ENCODE results near the gene SLC25A21.
"Not testable (repeated sequence)": the region's sequence is repeated elsewhere in the genome, so short reads cannot be mapped to it uniquely, and the experiment has no call there.

The SLC25A21 gene

DNA sequence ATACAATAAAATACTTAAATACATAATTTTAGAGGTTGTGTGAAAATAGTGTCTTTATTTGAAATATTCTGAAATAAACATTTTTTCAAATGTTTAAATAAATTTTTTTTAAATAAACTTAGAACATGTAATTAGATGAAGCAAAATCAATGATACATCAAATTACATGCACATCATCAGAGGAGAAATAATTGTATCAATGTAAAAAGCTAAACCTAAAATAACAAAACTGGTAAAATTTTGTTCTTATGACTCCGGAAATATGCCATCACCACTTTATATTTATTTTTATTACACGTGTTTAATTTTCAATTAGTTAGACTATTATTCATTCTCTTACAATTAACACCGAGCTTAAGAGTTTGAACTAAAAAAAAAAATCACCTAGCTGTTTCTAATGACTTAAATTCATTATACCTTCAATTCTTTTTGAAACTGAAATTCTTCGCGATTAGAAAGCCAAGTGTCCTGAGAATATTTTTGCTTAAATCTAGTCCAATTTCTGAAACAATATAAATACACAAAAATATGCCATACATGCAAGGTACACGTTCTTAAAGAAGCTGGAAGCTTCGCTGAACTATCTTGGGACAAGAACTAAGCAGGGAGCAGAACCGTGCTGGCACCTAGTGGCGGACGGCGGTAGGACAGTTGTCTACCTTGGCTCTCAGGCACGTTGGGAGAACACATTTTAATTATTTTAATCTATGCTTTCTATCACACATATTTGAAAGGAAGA is 230.5 kb downstream of the SLC25A21 start:
- peak; percentile 72 for DNase-seq (ENCODE audit: low spot score)

DNA sequence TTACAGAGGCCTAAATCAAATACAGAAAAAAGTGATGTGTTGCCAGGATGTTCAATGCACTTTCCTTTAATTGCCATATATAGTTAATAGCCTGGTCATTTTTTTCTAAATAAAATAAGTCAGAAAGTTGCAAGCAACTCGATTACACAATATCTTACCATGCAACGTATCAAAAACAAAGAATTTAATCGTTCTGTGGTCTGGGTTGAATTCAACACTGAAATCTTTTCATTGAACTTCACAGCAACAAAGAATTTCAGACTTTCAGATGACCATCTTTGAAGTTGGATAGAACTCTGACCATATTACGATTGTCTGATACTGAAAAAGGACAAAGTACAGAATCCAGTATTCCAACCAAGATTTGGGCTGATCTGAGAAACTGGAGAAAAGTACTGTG is 231.9 kb downstream of the SLC25A21 start:
- no peak for DNase-seq (ENCODE audit: low spot score)

DNA sequence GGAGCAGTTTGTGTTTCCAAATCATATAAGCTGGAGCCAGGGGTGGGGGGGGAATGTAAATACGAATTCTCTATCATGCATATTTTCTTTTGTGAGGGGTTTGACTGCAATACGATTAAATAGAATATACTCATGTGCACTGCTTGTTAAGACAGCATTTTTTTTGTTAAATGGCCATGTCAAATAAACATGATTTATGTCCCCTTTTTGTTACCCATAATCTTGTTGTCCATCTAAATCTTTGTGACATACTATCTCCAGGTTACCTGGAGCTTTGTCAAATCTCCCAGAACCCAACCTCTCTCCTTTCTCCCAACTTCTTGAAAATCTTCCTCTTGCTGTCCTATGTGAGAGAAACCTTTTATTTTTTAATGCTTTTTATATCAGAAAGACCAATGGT is 233.1 kb downstream of the SLC25A21 start:
- DNase-seq (ENCODE audit: low spot score): no peak

DNA sequence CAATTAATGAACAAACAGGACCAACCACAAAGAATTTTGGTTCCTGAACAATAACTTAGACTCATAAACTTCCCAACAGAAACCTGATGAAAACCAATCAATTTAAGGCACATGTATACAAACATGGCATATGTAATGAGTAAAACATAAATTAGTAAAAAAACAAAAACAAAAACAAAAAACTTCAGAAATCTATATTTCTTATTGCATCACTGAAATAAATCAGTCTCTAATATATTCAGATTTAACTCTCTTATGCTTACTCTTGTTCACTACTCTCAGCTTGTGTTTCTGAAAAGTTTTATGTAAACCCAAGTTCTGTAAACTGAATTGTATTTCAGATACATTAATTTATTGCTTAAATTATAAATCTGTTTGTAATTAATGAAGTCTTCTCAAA is 233.7 kb downstream of the SLC25A21 start:
- no peak for DNase-seq (ENCODE audit: low spot score)

DNA sequence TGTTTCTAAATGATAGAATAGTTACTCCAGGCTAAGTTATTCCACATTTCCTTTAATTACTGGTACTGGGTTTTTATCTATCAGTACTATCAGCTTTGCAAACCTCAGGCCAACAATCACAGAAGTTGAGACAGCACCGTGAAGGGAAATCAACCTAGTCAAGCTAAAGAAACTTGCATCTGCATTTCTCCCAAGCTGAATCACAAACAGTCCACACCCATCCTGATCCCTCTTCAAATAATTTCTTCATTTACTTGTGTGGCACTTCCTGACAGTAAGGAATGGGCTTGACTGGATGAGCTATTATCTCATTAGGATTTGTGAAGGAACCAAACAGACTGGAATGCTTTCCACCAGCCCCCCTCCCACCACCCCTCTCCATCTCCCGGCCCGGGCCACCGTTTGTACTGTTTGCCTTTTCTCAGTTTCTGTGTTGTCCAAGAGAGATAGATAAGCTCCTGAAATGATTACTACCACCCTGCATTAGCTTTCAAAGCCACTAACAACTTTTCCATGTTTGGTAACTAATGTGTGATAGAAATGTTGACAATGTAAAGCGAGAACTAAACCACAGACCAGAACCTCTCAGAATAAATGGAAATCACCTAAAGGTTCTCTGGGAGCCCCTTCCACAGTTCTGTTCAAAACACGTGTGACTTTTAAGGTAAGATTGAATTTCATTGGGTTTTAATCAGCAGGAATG is 236.3 kb downstream of the SLC25A21 start:
- DNase-seq (ENCODE audit: low spot score): no peak

DNA sequence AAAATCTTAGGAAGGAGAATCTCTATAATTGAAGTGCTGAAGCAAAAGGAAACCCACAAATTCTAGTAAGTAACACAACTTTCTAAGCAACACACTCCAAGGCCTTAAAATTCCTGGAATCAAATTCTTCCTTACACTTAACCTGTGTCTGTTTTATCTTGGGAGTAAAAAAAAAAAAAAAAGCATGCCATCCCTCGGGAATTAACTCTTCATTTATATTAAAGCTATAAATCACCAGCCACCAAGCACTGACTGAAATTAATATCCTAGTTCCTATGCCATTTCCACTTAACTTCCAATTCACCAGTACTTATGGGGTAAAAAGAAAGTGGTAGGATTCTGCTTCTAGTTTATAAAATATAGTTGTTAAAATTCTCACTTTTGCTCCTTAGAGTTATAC is 238.1 kb downstream of the SLC25A21 start:
- DNase-seq (ENCODE audit: low spot score): no peak

DNA sequence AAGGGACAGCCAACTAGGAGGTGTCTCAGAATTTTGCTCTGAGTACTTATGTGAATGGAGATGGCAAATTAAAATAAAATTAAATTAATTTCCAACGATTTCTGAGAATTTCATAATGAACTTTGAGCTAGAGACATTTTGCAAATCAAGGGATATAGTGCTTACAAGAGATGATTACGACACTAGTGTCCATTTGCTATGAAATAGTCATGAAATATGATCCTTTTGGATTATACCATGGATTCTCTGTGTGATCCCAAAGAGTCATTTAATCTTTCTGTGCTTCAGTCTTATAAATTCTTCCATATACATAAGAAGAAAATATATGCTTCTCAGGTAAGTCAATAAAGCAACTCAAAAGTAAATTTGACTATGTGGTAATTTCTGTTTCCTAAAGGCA is 240.6 kb downstream of the SLC25A21 start:
- DNase-seq (ENCODE audit: low spot score): no peak

DNA sequence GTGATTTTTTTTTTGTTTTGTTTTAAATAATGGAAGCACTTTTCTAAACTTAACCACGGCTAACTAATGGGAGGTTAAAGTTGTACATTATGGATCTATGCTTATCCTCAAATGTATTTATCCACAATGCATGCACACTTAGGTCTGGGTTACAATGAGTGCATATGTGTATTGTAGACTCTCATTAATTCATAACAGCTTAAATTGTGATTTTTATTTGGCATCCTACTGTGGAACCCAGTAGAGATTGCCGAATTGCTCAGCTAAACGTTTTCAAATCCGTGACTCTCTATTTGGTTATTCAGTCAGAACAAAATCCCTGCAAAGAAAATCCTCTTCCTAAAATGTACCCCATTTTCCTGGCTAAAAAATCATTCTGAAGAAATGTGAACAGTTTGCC is 244.0 kb downstream of the SLC25A21 start:
- DNase-seq (ENCODE audit: low spot score): no peak

DNA sequence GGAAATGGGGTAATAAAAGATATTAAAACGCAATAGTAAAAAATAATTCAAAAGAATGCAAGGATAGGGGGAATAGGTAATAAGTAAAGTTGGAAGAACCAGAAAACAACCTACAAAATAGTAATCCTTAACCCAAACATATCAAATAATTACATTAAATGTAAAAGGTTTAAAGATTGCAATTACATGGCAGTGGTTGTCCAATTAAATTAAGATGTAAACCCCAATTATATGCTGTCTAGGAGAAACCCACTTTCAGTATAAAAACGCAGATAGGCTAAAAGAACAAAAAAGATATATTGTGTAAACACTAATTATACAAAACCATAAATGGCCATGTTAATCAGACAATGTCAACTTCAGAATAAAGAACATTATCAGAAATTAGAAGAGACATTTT is 247.3 kb downstream of the SLC25A21 start:
- no peak for DNase-seq (ENCODE audit: low spot score)

DNA sequence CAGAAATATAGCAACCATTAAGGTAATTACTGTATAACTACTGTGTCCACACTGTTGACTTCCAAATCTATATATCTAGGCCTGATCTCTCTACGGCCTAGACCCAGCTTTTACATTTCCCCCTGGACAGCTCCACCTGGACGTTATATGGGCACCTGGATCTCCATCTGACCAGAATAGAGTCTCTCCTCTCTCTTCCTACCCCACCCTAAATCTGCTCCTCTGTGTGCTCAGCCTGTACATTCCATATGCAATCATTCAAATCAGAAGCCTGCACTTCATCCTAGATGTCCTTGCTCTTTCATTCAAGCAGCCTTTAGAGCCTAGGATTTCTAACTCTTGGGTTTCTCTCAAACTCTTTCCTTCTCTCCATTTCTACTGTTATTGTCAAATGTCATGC is 255.7 kb downstream of the SLC25A21 start:
- DNase-seq (ENCODE audit: low spot score): no peak

DNA sequence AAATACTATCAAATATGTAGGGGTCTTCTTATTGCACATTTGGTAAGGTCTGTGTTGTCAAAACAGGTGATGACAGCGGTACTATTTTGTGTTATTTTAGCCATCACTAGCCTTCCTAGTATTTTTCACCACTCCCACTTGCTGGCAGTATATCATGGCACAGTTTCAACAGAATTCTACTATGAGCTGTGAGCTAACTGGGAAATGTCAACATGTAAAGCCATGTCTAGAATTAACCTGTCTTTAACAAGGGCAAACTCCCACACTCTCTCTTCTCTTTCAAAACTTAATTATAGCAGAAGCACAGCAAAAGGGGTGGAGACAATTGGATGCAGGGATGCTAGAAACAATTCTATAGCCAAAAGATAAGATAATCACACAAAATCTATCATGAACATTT is 257.3 kb downstream of the SLC25A21 start:
- DNase-seq (ENCODE audit: low spot score): no peak

DNA sequence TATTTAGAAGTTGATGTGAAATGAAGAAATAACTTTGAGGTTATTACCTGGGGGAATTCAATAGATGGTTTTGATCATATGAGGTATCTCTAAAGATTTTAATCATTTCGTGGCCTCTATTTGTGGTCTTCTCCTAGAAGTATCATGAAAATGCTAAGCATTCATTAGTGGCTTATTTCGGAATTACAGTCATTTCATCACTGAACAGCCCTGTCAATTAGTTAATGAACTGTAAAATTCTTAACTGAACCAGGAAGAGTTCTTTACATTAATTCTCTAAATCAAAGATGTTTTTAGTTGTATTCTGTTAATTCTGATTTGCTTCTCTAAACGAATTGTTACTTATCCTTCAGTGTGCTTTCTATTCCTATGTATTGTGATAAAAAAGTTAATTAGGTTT is 261.8 kb downstream of the SLC25A21 start:
- DNase-seq (ENCODE audit: low spot score): no peak

DNA sequence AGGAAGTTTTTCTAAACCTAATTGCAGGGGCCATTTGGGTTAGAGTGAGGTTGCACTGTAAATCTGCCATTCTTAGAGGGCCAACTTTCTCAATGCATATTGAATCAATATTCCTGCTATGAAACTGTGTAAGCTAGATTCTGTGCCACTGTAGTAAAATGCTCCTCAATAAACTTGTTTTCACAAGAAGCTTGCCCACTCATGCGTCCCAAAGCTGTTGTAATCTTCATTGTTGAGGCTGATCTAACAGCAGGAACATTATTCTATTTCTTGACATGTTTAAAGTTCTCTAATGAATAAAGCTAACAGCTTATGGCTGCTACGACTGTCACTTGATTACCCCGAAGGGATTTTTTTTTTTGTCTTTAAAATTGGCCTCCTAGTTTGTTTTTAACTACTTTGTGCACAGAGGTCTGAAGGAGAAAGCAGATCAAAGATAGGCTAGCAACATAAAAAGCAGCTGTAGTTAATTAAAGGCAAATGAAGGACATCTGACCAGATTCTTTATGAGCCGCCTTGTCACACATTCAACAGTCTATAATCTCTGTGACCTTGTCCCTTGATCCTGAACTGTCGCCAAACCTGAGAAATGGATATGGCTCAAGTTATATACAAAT is 267.0 kb downstream of the SLC25A21 start:
- no peak for DNase-seq (ENCODE audit: low spot score)

DNA sequence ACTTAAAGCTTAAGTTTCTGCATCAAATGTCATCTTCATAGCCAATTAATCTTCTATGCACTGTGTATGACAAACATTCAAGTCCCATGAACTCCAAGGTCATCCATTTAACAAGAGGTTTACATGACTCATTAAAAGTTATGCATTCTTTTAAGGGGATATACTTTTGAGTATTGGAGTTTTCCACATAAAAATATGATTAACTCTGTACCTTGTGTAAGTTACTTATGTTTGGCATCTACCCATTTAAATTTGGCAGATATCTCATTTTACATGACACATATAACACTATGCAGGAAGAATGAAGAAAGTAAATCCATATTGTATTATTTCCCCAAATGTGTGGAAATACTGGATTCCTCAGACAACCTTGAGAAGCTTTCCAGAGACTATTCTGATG is 270.5 kb downstream of the SLC25A21 start:
- DNase-seq (ENCODE audit: low spot score): no peak

DNA sequence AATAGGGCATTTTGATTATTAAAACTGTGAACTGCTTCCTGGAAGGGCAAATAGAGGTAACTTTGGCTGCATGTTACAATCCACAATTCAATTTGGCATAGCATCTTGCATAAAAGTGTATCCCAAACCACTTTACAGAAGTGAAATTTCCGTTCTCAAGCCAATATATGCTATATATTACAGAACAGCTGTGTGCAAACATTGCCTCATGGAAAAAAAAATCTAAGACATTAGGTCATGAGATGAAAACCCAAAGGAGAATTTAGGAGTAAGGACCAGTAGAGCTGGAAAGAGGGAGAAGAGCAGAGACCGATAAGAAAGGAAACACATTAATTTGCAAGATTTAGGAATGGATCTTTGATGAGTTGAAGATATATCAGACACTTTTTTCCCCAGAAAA is 271.6 kb downstream of the SLC25A21 start:
- DNase-seq (ENCODE audit: low spot score): no peak

DNA sequence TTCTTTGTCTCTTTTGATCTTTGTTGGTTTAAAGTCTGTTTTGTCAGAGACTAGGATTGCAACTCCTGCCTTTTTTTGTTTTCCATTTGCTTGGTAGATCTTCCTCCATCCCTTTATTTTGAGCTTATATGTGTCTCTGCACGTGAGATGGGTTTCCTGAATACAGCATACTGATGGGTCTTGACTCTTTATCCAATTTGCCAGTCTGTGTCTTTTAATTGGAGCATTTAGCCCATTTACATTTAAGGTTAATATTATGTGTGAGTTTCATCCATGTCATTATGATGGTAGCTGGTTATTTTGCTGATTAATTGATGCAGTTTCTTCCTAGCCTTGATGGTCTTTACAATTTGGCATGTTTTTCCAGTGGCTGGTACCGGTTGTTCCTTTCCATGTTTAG is 276.1 kb downstream of the SLC25A21 start:
- not testable (repeated sequence) for DNase-seq (ENCODE audit: low spot score)

DNA sequence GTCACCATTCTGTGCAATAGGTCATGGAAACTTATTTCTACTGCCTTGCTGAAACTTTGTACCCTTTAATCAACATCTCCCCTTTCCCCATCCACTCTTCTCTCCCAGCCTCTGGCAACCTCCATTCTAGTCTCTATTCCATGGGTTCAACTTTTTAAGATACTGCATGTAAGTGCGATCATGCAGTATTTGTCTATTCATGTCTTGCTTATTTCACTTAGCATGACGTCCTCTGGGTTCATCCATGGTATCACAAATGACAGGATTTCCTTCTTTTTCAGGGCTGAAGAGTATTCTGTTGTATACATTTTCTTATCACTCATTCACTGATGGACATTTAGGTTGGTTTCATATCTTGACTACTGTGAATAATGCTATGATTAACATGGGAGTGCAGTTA is 288.4 kb downstream of the SLC25A21 start:
- no peak for DNase-seq (ENCODE audit: low spot score)

DNA sequence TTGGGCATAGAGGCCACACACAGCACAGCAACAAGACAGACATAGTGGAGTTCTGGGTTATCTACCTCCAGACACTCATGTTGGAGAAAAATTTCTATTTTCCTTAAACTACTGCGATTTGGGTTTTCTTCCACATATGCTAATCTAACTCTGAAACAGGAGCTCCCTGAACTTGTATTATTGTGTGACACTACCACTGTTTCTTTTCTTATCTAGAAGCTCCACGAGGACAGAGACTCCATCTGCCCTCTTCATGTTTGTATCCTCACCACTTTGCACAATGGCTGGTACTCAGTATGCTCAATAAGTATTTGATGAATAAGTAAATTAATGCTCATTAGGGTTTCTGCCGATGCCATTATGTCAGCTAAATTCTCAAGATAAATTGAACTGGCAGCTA is 292.1 kb downstream of the SLC25A21 start:
- DNase-seq (ENCODE audit: low spot score): no peak

DNA sequence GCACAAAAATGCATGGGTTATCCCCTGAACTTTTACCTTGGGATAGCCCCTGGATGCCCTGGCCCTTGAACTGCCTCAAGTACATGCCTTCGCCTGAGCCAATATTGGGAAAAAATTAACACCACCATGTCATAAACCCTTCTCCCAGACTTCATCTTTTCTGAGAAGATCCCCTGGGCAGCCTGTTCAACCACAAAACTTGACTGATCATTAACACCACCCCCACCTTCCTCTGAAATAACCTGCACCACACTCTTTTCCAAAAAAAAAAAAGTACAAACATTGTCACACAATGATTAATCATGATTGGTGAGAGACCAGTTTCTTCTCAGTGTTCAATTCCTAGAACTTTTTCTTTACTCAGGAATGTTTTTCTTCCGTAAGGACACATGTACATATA is 292.8 kb downstream of the SLC25A21 start:
- DNase-seq (ENCODE audit: low spot score): no peak

DNA sequence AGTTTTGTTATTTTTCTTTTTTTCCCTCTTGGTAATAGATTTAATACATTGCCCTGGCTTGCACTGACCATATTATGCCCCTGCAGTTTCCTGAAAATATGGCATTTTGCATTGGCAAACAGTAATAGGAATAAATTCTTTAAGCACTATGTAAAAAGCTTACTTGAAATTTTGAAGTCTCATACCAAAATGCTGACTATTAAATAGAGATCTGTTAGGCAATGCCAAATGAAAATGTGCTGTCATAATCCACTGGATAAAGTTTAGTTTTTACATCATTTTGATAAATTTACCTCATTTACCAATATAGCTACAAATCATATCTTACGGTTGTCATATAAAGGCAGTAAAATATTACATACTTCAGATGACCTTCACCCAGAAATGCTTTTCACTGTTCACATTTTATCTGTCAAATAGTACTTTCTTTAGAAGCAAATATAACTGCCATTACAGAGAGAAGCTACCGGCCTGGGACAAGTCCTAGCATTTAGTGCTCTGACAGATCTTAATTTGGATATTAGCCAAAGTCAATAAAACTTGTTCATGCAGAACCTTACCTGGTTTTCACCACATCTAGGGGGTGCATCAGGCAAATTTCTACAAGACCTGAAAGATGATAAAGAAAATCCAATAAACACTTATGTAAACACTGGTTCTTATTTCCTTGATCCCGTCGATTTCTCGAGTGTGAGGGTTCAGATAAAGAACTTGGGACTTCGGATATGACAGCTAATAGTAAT is 297.8 kb downstream of the SLC25A21 start:
- no peak for DNase-seq (ENCODE audit: low spot score)

DNA sequence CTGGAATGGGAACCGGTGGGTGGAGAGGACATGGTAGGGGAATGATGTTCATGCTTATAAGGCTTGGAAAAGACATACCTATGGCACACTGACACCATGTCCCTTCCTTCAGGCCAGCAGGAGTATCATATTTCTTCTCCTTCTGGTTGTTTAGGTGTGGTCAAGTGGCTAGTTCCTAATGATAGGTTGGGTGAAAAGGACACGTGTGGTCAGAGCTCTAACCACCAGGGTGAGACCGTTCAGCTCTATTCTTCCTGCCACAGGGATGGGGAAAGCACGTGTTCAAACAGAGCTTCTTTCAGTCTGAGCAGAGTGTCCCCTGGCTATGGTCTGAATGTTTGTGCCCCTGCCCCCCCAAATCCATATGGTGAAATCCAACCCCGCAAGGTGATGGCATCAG is 301.6 kb downstream of the SLC25A21 start:
- DNase-seq (ENCODE audit: low spot score): no peak

DNA sequence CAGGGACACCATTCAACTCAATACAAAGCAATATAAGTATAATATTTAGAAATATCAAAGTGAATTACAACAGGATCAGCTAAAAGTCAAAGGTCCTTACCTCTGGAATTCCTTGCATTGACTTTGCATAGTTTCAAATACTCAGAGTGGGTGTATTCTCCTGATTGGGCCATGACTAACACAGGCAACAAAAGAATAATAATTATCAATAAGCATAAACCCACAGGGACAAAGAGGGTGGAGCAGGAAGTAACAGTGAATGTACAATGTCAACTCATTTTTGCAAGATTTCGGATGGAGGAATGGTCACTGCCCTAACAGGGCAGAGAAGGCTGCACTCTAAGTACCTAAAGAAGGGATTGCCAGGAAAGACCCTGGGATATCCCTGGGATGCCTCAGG is 303.3 kb downstream of the SLC25A21 start:
- no peak for DNase-seq (ENCODE audit: low spot score)

DNA sequence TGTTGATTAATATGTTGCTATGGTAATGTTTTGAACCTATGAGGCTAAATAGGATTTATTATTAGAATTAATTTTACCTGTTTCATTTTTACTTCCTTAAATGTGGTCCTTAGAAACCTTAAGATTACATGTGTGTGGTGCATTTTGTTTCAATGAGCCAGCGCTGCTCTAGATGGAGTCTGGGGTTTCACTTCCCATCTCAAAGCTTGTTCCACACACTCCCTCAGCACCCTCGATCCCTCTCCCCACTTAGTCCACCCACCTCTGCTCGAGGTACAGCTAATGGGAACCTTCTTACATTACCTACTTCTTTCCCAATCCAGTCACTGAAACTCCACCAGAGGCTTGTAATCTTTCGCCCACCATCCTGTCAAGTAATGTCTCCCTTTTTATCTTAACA is 305.5 kb downstream of the SLC25A21 start:
- no peak for DNase-seq (ENCODE audit: low spot score)
